IMR-90 (cell line): ENCODE results near the gene NCOA3. TPM values are rescaled to one million over a fixed set of nuclear protein-coding genes. Genes with fewer than 3 reads are reported as not detected.

Experiments
- ATAC-seq: fragments of 200-7000 bp; cut with Tn5 transposase; 2 replicates; pipeline ENCODE4 v1.9.1; 2020; ENCODE audit warnings: low read depth, mild to moderate bottlenecking, moderate library complexity
- BruUV-seq: library from RNA; stranded (reverse); fragments of 400-500 nt; replicated peaks from 2 replicates; lab custom pipeline; 2021; lab: Mats Ljungman, UMichigan
- CTCF ChIA-PET: fragments of 300-600 bp; formaldehyde crosslinking; extraction: SDS; loops from one replicate; lab custom pipeline; 2021; ENCODE audit warnings: antibody characterized with exemption; lab: Yijun Ruan, JAX
- POLR2A ChIA-PET: fragments of 300-600 bp; sonication (Branson Sonifier 250); formaldehyde crosslinking; loops from one replicate; lab custom pipeline; 2022; ENCODE audit warnings: antibody characterized with exemption; ENCODE audit not compliant: unreplicated experiment; lab: Charles Lee
- DNase-seq: peaks from one replicate; pipeline ENCODE4 v3.0.0; 2013
- H2AFZ ChIP-seq: replicated peaks from 2 replicates; pipeline ENCODE3; 2013; ENCODE audit warnings: low read length, mild to moderate bottlenecking; ENCODE audit not compliant: poor library complexity
- H2AK5ac ChIP-seq: 2 replicates; pipeline ENCODE4 v1.6.1; 2013; ENCODE audit warnings: low read depth, low read length, inconsistent platforms
- H2AK9ac ChIP-seq: replicated peaks from 2 replicates; pipeline ENCODE3; 2013; ENCODE audit warnings: mild to moderate bottlenecking, low read depth, low read length, moderate library complexity; ENCODE audit not compliant: poor library complexity
- H2BK120ac ChIP-seq: 2 replicates; pipeline ENCODE4 v1.6.1; 2013; ENCODE audit warnings: low read depth, low read length, inconsistent platforms
- H2BK15ac ChIP-seq: 3 replicates; pipeline ENCODE4 v1.6.1; 2013; ENCODE audit warnings: low read depth, low read length, inconsistent platforms
- H2BK20ac ChIP-seq: 2 replicates; pipeline ENCODE4 v1.6.1; 2013; ENCODE audit warnings: low read depth, mild to moderate bottlenecking, inconsistent platforms, low read length, moderate library complexity
- H2BK5ac ChIP-seq: 2 replicates; pipeline ENCODE4 v1.6.1; 2013; ENCODE audit warnings: mild to moderate bottlenecking, low read depth, low read length, inconsistent platforms; ENCODE audit not compliant: poor library complexity, severe bottlenecking
- H3K14ac ChIP-seq: replicated peaks from 2 replicates; pipeline ENCODE4 v1.6.1; 2013; ENCODE audit warnings: low read depth, low read length, inconsistent platforms
- H3K18ac ChIP-seq: 2 replicates; pipeline ENCODE4 v1.6.1; 2013; ENCODE audit warnings: low read depth, low read length, control low read depth
- H3K23ac ChIP-seq: 2 replicates; pipeline ENCODE4 v1.6.1; 2013; ENCODE audit warnings: low read depth, low read length, inconsistent platforms
- H3K27ac ChIP-seq: 2 replicates; pipeline ENCODE4 v1.5.1; 2013; ENCODE audit warnings: mild to moderate bottlenecking, control low read depth, low read length; ENCODE audit not compliant: insufficient read depth
- H3K27me3 ChIP-seq: 2 replicates; pipeline ENCODE4 v1.6.1; 2013; ENCODE audit warnings: low read length; ENCODE audit not compliant: control insufficient read depth, insufficient read depth
- H3K36me3 ChIP-seq: 2 replicates; pipeline ENCODE4 v1.6.1; 2013; ENCODE audit warnings: low read length, mixed read lengths; ENCODE audit not compliant: control insufficient read depth, insufficient read depth
- H3K4ac ChIP-seq: 2 replicates; pipeline ENCODE4 v1.6.1; 2013; ENCODE audit warnings: low read depth, low read length, inconsistent platforms
- H3K4me1 ChIP-seq: 2 replicates; pipeline ENCODE4 v1.6.1; 2013; ENCODE audit warnings: low read length, mixed read lengths; ENCODE audit not compliant: control insufficient read depth, insufficient read depth
- H3K4me2 ChIP-seq: 2 replicates; pipeline ENCODE4 v1.6.1; 2013; ENCODE audit warnings: low read depth, mild to moderate bottlenecking, control low read depth, low read length, moderate library complexity
- H3K4me3 ChIP-seq: 2 replicates; pipeline ENCODE4 v1.5.1; 2013; ENCODE audit warnings: low read depth, mild to moderate bottlenecking, control low read depth, low read length, moderate library complexity; ENCODE audit not compliant: insufficient read depth
- H3K56ac ChIP-seq: 2 replicates; pipeline ENCODE4 v1.6.1; 2013; ENCODE audit warnings: low read length, inconsistent platforms; ENCODE audit not compliant: insufficient read depth; ENCODE audit errors: extremely low read depth
- H3K79me1 ChIP-seq, 2 experiments: 2 replicates each; pipeline ENCODE4 v1.6.1; 2013; ENCODE audit warnings: low read length in 2 of 2, inconsistent platforms in 1 of 2, low read depth in 1 of 2
- H3K9ac ChIP-seq: 2 replicates; pipeline ENCODE4 v1.6.1; 2013; ENCODE audit warnings: low read depth, low read length, control low read depth
- H3K9me1 ChIP-seq: 2 replicates; pipeline ENCODE4 v1.6.1; 2013; ENCODE audit warnings: low read length, inconsistent platforms; ENCODE audit not compliant: insufficient read depth
- H3K9me3 ChIP-seq: 2 replicates; pipeline ENCODE4 v1.6.1; 2013; ENCODE audit warnings: low read length; ENCODE audit not compliant: control insufficient read depth, insufficient read depth
- H4K20me1 ChIP-seq: 2 replicates; pipeline ENCODE4 v1.6.1; 2013; ENCODE audit warnings: low read length, inconsistent platforms; ENCODE audit not compliant: insufficient read depth
- H4K5ac ChIP-seq: 2 replicates; pipeline ENCODE4 v1.6.1; 2013; ENCODE audit warnings: mild to moderate bottlenecking, low read depth, low read length, control low read depth
- H4K8ac ChIP-seq, 2 experiments: 2 replicates each; pipeline ENCODE4 v1.6.1; 2013; ENCODE audit warnings: low read depth in 2 of 2, low read length in 2 of 2, control low read depth in 1 of 2, inconsistent platforms in 1 of 2
- H4K91ac ChIP-seq: 2 replicates; pipeline ENCODE4 v1.6.1; 2013; ENCODE audit warnings: low read depth, low read length, inconsistent platforms; ENCODE audit not compliant: insufficient read depth
- BHLHE40 ChIP-seq: fragments of 150-350 bp; IDR thresholded peaks from 2 replicates; pipeline ENCODE4 v1.6.1; 2016; ENCODE audit warnings: mild to moderate bottlenecking, low read depth, low read length
- CEBPB ChIP-seq: IDR thresholded peaks from 2 replicates; pipeline ENCODE4 v1.6.1; 2012; ENCODE audit warnings: low read depth, low read length, improper control_type of control experiment
- CHD1 ChIP-seq: IDR thresholded peaks from 2 replicates; pipeline ENCODE4 v1.6.1; 2012; ENCODE audit warnings: low read depth, low read length, improper control_type of control experiment
- CTCF ChIP-seq: conservative IDR thresholded peaks from 2 replicates; pipeline ENCODE4 v1.5.1; 2012; ENCODE audit warnings: mild to moderate bottlenecking, low read depth, low read length, improper control_type of control experiment
- ELK1 ChIP-seq: fragments of 150-350 bp; IDR thresholded peaks from 2 replicates; pipeline ENCODE4 v1.6.1; 2016; ENCODE audit warnings: low read depth, mild to moderate bottlenecking, low read length, moderate library complexity, borderline replicate concordance
- FOS ChIP-seq: fragments of 150-350 bp; IDR thresholded peaks from 2 replicates; pipeline ENCODE4 v1.6.1; 2016; ENCODE audit warnings: low read depth, low read length
- MAFK ChIP-seq: IDR thresholded peaks from 2 replicates; pipeline ENCODE4 v1.6.1; 2012; ENCODE audit warnings: low read depth, low read length, improper control_type of control experiment
- MAZ ChIP-seq: IDR thresholded peaks from 2 replicates; pipeline ENCODE4 v1.6.1; 2012; ENCODE audit warnings: low read depth, mild to moderate bottlenecking, low read length, improper control_type of control experiment, moderate library complexity, borderline replicate concordance
- MXI1 ChIP-seq: IDR thresholded peaks from 2 replicates; pipeline ENCODE4 v1.6.1; 2012; ENCODE audit warnings: low read depth, mild to moderate bottlenecking, low read length, moderate library complexity, borderline replicate concordance
- NFE2L2 ChIP-seq: fragments of 150-350 bp; IDR thresholded peaks from 2 replicates; pipeline ENCODE4 v1.6.1; 2016; ENCODE audit warnings: low read depth, mild to moderate bottlenecking, low read length
- POLR2A ChIP-seq: IDR thresholded peaks from 2 replicates; pipeline ENCODE4 v1.6.1; 2012; ENCODE audit warnings: mild to moderate bottlenecking, low read depth, low read length
- RAD21 ChIP-seq: IDR thresholded peaks from 2 replicates; pipeline ENCODE4 v1.6.1; 2012; ENCODE audit warnings: low read length, improper control_type of control experiment
- RCOR1 ChIP-seq: IDR thresholded peaks from 2 replicates; pipeline ENCODE4 v1.6.1; 2012; ENCODE audit warnings: mild to moderate bottlenecking, low read length, improper control_type of control experiment; ENCODE audit not compliant: insufficient replicate concordance
- SMC3 ChIP-seq: fragments of 150-350 bp; IDR thresholded peaks from 2 replicates; pipeline ENCODE4 v1.6.1; 2016; ENCODE audit warnings: low read depth, mild to moderate bottlenecking, antibody characterized with exemption, low read length, moderate library complexity
- WGBS, 2 experiments: methylation state at CpG; one replicate each; pipeline versions ENCODE4 v1.1.5 to v1.1.7; 2013; ENCODE audit warnings: missing lambda C conversion rate in 2 of 2; ENCODE audit not compliant: insufficient read length in 1 of 2; ENCODE audit errors: extremely low coverage in 2 of 2; 5-methylcytosine and 5-hydroxymethylcytosine counted together
- dilution Hi-C: fragments of 300-500 bp; cut with HindIII; formaldehyde crosslinking; loops from one replicate; pipeline ENCODE4 v1.14.3; 2018; ENCODE audit warnings: low sequenced_read_pairs; ENCODE audit not compliant: unreplicated experiment
- in situ Hi-C: fragments of 300-500 bp; cut with MboI; formaldehyde crosslinking; loops from 3 replicates; pipeline ENCODE4 v1.14.3; 2019; ENCODE audit warnings: low sequenced_read_pairs, inconsistent platforms, mixed read lengths
- intact Hi-C: fragments of 100-400 bp; cut with micrococcal nuclease; formaldehyde crosslinking; loops from 2 replicates; pipeline ENCODE4 v1.10.0; 2022
- polyA plus RNA-seq, 3 experiments: library from polyadenylated mRNA; depleted of rRNA; stranded (reverse); fragments of >200 nt; gene quantifications; 2 replicates each; pipeline ENCODE4 v1.2.3, GENCODE V29; 2012; ENCODE audit warnings: low replicate concordance in 1 of 3
- total RNA-seq: library from RNA; depleted of rRNA; stranded (reverse); fragments of >200 nt; gene quantifications from 2 replicates; pipeline ENCODE4 v1.2.3, GENCODE V29; 2012

NCOA3 gene
- total and polyA plus RNA-seq, 2 of the 4 experiments (the other 2 are of a cell fraction): 8.8 to 29.0 TPM

- no peak overlapping the region for H3K14ac ChIP-seq
- H3K56ac ChIP-seq: no peak overlapping the region
- no peak overlapping the region for H2BK120ac ChIP-seq
- DNase-seq (no peak), ATAC-seq (no peak)
- intact Hi-C loops (no loop called here), in situ Hi-C loops (no loop called here), dilution Hi-C loops (no loop called here)
- H3K27me3 ChIP-seq: no peaks in the 10 kb centered on the region
- H3K36me3 ChIP-seq: peaks cover 24% of the 10 kb centered on the region
- peaks cover 0 to 7% of the 10 kb centered on the region in 2 experiments; a peak in 2 of 4 replicates for H3K79me1 ChIP-seq
- no TSS peak for BruUV-seq
- no peaks in the 10 kb centered on the region for H3K4me1 ChIP-seq
- no peak overlapping the region for H3K27ac ChIP-seq
- H3K18ac ChIP-seq: no peak overlapping the region
- H3K4me3 ChIP-seq: no peak overlapping the region
- no peaks in the 10 kb centered on the region; the same call in 1 of the 2 replicates for H4K20me1 ChIP-seq
- no peak overlapping the region for H2BK15ac ChIP-seq
- no peak overlapping the region for H4K8ac ChIP-seq
- H4K5ac ChIP-seq: no peak overlapping the region
- POLR2A ChIA-PET: no interaction called here
- no peak overlapping the region for H2AK9ac ChIP-seq
- no peak overlapping the region for H2BK5ac ChIP-seq
- no peak overlapping the region for H3K4me2 ChIP-seq
- no peak overlapping the region for H2AFZ ChIP-seq
- H3K4ac ChIP-seq: no peak overlapping the region
- H3K9me3 ChIP-seq: no peaks in the 10 kb centered on the region
- 100% methylated on average over 2 of the region's 4 CpGs; no CpG with 5 or more reads in 1 of the 2 experiments for WGBS, 2 experiments
- H2AK5ac ChIP-seq: no peak overlapping the region
- 0 out of 2 replicates have a peak, but pooled peaks cover 4% of the 10 kb centered on the region for H3K9me1 ChIP-seq
- no peak overlapping the region for H2BK20ac ChIP-seq
- H4K91ac ChIP-seq: no peak overlapping the region
- CTCF ChIA-PET: interaction anchor here (0.7 kb wide), 1 partner anchor 251 kb away, joined by 3 read pairs; no protein-coding TSS in a partner anchor
- H3K23ac ChIP-seq: no peak overlapping the region
- H3K9ac ChIP-seq: no peak overlapping the region
- no peak for TF ChIP-seq FOS
- TF ChIP-seq SMC3: no peak
- TF ChIP-seq CHD1: no peak
- no peak for TF ChIP-seq CTCF
- no peak for TF ChIP-seq BHLHE40
- TF ChIP-seq POLR2A: no peak
- TF ChIP-seq MAFK: no peak
- TF ChIP-seq RAD21: no peak
- TF ChIP-seq MXI1: no peak
- TF ChIP-seq NFE2L2: no peak
- no peak for TF ChIP-seq ELK1
- TF ChIP-seq CEBPB: no peak
- TF ChIP-seq MAZ: no peak
- no peak for TF ChIP-seq RCOR1
These were observed 133.6 kb downstream of the NCOA3 start for GRCh38 chr20:47635256-47635655.
